Caki2 (cell line): ENCODE measurements around the gene TMUB1. TPM values are rescaled to one million over a fixed set of nuclear protein-coding genes. Genes with fewer than 3 reads are reported as not detected.
A peak's percentile ranks its signal among the peaks of the same experiment; 100 is the strongest.

Experiments used
- DNase-seq: peaks from one replicate; pipeline ENCODE4 v3.0.0-alpha.2; 2015; ENCODE audit warnings: low read depth
- in situ Hi-C: cut with HindIII; loops from 2 replicates; pipeline ENCODE4 v1.10.0; 2016; ENCODE audit warnings: low sequenced_read_pairs, low pct_unique_long_range_greater_than_20kb, mixed read lengths
- total RNA-seq: library from RNA; depleted of rRNA; stranded (reverse); fragments of >200 nt; shearing (Covaris generic); gene quantifications from 2 replicates; pipeline ENCODE4 v1.2.3, GENCODE V29; 2014; ENCODE audit warnings: low replicate concordance

Gene TMUB1
- total RNA-seq, 1 experiment from 2014 or later = 67.2 TPM

DNA sequence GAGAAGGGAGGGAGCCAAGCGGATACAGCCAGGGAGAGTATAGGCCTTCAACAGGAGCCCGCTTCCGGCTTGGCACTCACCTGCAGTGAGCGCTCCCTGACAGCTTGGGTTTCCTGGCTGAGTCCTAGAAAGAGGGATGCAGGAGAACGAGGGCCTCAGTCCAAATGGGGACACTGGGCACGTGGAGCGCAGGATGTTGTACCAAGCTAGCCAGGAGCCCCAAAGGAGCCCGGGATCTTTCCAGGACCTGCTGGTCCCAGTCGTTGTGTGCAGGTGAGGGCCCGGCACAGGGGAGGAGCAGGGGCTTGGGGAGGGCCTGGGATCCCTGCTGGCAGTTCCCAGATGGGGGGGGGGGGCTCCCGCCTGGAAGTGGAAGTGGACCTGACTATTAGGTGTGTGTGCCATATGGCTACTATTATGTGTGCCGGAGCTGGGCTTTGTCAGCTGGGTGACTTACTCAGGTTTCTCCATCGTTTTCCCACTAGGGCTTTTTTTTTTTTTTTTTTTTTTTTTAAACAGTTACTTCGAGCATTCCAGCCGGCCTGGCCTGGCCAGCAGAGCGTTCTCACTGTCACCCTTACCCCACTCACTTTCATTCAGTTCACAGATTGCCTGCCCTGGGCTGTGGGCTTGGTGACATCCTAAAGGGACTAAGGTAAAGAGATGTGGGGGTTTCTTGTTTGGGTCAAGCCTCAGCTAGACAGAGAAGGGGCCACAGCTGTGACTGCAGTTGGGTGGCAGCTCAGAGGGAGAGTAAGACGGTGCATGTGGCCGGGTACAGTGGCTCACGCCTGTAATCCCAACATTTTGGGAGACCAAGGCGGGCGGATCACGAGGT is 6.8 kb upstream of the TMUB1 start:
- in situ Hi-C loops = no loop called here

GRCh38 chr7:151088856-151089699 is 5.8 kb upstream of the TMUB1 start:
- in situ Hi-C loops = no loop called here
- no peak for DNase-seq

More for the DNA sequence above, 6.8 kb upstream of the TMUB1 start:
- no peak for DNase-seq

DNA sequence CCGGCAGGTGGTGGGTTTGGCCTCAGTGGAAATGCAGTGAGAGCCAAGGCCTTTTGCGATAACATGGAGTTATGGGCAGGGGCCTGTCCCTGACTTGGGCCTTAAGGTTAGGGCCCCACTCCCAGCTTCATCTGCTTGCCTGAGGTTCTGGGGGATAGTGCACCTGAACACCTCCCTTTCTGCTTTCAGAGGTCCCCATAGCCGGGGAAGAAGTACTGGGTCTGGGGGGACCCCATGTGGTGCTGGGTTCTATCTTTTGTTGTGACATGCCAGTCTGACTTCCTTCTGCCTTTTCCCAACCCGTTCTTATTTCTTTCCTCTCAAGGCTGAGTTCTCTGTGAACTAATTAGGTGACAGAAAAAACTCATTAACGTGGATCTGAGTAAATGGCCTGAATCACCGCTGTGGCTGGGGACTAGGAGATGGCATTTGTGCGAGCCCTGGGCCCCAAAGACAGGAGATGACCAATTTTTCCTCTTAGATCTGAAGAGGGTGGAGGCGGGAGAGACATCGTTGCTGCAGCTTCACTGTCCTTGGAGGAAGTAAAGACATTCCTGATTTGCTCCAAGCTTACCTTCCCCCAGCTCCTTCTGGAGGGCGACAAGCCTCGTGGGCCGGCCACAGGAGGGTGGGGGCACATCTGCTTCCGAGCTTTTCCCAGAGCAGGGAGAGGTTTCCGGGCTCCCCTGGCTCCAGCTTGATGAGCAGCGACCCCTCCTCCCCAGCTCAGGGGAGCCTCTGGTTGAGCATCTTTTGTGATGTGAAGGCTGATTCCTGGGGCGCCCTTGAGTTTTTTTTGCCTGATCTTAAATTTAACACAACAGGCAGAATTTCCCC is 4.9 kb upstream of the TMUB1 start:
- in situ Hi-C loops = no loop called here

GRCh38 chr7:151087245-151088018 is 4.1 kb upstream of the TMUB1 start:
- in situ Hi-C loops = no loop called here

More for the DNA sequence above, 4.9 kb upstream of the TMUB1 start:
- DNase-seq = no peak

DNA sequence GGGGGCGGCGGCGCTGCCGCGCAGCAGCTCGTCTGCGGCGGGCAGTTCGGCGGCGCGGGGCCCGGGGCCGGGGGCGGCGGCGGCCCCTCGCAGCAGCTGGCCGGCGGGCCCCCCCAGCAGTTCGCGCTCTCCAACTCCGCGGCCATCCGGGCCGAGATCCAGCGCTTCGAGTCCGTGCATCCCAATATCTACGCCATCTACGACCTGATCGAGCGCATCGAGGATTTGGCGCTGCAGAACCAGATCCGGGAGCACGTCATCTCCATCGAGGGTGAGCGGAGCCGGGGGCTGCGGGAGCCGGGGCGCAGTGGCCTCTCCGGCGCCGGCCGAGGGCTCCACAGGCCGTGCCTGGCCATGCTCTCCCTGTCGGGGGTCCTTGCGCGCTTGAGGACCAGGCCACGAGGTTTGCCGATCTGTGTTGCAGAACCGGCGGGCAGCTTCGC is 3.5 kb upstream of the TMUB1 start:
- no peak for DNase-seq
- in situ Hi-C loops = no loop called here

More at GRCh38 chr7:151087245-151088018, 4.1 kb upstream of the TMUB1 start:
- DNase-seq = peak; percentile 48

DNA sequence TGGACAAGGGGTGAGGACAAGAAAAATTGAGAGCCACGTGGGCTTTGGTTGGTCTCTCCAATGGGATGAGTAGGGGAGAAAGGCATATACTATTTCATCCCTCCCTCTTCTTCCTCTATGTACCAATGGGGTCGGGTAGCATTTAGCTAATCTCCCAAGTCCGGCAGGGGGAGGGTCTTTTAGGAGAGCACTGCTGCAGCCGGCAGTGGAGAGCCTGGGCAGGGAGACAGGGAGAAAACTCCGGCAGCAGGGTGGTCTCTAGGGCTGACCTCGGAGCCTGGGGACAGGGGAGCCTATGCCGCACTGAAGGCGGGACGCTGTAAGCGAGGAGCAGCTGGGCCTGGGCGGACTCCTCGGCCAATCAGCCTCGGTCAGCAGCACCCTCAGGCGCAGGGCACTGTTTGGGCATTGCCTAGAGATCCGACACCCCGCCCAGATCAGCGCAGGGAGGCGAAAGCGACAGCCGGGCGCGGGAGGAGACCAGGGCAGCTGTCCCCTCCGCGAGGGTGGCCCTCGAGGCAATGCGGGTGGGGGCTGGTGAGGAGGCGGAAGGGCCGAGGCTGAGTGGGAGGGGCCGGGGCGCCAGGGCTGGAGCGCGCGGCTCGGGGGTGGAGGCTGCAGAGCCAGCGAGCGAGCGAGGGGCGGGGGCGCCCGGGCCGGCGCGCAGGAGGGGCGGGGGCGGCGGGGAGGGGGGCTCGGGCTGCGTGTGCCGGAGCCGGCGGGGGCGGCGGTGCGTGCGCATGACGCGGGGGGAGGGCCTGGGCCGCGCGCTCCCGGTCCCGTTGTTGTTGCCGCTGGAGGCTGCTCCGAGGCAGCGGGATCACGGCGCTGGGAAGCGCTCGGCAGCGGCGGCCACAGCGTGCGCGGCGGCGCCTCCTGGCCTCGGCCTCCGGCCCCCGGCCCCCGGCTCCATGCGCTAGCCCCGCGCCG is 2.7 kb upstream of the TMUB1 start, which contains the start of gene AGAP3:
AGAP3 (plus strand) TSS at position 785 of the 930 bp plus-strand sequence. CDS start 267 bp downstream, outside the sequence.
- in situ Hi-C loops = no loop called here
- DNase-seq = peak; percentile 87

GRCh38 chr7:151085329-151085690 is 2.0 kb upstream of the TMUB1 start:
- DNase-seq = no peak
- in situ Hi-C loops = no loop called here

DNA sequence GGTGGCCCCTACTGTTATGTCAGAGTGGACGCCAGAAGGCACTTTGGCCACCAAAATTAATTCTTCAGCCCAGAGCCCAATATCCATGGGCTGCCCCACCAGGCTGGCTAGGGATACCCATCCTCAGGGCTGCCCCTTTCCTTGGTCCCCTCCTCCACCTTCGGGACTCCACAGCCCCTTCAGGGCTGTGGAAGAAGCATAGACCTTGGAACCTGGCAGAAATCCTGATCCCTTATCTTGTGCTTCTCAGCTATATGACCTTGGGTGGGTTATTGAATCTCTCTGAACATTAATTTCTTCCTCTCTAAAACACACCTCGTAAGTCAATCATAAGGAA is 499 bp upstream of the TMUB1 start:
- in situ Hi-C loops = no loop called here

GRCh38 chr7:151082141-151083070 is 887 bp downstream of the TMUB1 start:
- DNase-seq = no peak
- in situ Hi-C loops = no loop called here

More for the DNA sequence above, 499 bp upstream of the TMUB1 start:
- no peak for DNase-seq

DNA sequence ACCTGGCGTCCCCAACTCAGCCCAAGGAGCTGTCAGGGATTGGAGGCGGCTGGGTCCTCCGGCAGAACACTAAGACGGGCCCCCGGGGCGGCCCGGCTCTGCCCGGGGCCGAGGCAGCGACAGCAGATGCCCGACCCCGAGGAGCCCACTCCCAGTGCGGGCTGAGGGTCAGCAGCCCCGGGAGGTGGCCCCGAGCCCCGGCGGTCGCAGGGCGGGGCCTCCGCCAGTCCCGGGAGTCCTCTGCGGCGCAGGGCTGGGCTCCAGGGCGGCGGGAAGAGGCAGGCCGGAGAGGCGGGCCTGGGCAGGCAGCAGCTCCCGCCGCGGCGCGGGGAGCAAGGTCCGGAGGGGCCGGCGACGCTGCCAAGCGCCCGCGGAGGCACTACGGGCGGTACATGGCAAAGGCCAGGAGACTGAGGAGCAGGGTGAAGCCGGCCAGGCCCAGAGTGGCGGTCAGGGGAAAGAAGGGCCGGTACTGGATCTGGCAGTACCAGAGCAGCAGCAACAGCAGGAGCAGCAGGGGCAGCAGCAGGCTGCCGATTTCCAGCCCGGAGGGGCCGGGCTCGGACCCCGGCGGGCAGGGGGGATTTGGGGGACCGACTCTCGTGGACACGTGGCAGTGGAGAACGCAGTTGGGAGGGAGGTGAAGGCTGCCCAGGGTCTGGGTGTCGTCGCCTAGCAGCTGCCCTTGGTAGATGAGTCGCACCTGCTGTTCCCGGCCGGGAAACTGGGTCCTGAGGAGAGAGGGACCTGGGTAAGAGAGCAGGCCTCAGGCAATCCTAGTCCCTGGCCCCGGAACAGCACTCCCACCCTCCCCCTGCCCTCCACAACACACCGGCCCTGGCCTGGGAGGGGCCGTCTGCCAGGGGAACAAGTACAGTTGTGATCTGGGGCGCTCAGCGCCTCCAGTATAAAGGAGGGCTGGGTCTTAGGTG is 1.9 kb downstream of the TMUB1 start:
- in situ Hi-C loops = no loop called here
- peak; percentile 62 for DNase-seq

- in situ Hi-C loops = no loop called here
- peak; percentile 91 for DNase-seq
These were observed 2.6 kb downstream of the TMUB1 start, which contains the start of gene FASTK for GRCh38 chr7:151080522-151081169. Gene FASTK (minus strand): TSS chr7:151080809. CDS start chr7:151080766, 43 bp downstream.

DNA sequence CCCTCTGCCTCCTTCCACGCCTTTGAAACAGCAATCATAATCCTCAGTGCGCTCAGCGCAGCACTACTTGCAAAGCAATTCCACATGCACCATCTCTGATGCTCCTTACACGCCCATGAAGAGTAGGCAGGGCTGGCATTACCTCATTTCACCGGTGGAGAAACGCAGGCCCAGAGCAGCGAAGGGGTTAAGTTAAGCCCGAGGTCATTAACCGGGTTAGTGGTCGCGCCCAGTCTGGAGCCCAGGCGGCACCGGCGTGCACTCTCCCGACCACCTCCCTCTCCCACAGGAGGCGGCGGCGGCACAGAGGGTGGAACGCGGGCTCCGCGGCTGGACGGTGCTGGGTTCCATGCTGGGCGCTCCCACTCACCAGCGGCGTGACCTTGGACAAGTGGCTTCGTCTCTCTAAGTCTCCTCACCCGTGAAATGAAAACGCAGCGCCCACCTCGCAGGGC is 3.2 kb downstream of the TMUB1 start:
- DNase-seq = no peak
- in situ Hi-C loops = no loop called here

DNA sequence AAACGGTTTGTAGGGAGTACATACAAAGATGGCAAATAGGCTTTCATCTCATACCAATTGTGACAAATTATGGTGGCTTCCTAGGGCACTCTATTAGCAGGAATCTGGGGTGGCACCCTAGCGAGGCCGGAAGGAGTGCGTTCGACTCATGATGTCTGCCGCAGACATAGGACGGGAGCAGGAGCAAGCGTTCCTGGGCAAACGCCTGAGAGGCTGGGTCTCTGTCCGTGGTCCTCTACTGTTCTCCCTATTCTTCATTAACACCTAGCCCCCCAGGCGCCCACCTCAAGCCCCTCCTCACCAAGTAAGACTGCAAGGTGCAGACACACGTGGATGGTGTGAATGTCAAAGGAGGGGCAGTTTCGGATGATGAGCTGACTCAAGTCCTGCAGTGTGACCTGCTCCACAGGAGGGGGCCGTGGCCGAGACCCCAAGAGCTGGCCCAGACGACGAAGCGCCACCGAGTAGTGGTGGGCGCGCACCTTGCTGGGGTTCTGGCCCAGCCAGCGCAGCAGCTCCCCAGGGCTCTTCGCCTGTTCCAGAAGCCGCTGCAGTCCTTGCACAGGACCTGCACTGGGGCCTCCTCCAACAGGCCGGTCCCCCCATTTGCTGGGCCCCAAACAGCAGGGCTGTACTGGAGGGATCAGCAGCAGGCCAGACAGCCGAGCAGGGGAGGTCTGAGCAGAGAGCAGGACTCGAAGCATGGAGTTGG is 3.9 kb downstream of the TMUB1 start:
- in situ Hi-C loops = no loop called here
- no peak for DNase-seq
